Activated CD4-positive, CD25-positive, alpha-beta regulatory T cell treated with anti-CD3 and anti-CD28 coated beads, Interleukin-2, amount 50 U/mL, for 72 hours (primary cell): ENCODE data around the gene SMIM22.
"Not testable (repeated sequence)": the region's sequence is repeated elsewhere in the genome, so short reads cannot be mapped to it uniquely, and the experiment has no call there.

Source experiments
- DNase-seq: peaks from one replicate; pipeline ENCODE4 v3.0.0; 2021

The SMIM22 gene

DNA sequence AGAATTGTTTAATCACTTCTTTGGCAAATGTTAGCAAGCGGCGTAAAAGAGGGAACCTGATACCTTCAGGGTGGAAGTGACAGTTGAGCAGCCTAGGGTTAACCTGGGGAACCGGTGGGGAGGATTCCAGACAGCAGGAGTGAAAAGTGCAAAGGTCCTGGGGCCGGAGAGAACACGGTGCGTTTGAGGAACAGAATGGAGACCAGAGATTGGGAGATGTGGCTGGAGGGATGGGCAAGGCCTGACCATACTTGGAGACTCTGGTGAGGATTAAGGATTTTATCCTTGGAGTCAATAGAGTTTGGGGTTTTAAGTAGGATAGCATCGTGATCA is 25.9 kb upstream of the SMIM22 start:
- DNase-seq: no peak

GRCh38 chr16:4771646-4772045 is 23.5 kb upstream of the SMIM22 start:
- no peak for DNase-seq

- no peak for DNase-seq
These were observed 22.8 kb upstream of the SMIM22 start for GRCh38 chr16:4772351-4772750.

DNA sequence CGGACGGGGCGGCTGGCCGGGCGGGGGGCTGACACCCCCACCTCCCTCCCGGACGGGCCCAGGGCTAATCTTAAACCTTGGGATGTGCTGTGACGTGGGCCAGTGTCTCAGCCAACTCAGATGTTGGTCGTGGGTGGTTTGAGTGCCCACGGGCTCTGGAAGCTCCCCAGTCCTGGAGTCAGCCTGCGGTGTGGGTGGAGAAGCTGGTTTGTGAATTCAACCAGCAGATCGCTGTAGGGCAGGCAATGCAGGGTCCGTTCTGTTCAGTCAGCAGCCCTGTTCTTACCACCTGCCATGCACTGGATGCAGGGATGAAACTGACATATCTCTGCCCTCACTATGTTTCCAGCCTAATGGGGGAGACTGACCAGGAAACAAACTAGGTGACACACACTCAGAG is 20.2 kb upstream of the SMIM22 start:
- DNase-seq: no peak

DNA sequence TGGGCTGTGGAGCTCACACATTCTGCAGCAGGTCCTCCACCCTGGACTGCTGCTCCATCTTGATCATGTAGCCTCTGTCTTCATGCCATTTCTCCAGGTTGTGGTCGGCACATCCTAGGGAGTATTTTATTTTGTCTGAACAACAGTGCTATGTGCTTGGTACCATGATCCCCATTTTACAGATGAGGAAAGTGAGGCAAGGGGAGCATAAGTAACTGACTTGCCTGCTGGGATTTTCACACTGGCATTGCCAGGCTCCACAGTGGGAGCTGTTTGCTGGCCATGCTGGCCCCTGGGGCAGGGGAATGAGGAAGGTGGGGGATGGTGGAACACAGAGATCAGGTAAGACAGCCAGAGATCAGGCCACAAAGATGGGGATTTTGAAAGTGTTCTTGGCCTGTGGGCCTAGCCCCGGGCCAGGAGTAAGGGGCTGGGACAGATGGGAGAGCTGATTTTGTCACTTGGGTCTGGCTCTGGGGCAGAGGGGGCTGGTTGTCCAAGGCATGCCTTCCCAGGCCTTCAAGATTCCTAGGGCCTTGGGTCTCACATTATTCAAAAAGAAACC is 18.9 kb upstream of the SMIM22 start:
- no peak for DNase-seq

- no peak for DNase-seq
These were observed 17.7 kb upstream of the SMIM22 start for GRCh38 chr16:4777339-4778049.

DNA sequence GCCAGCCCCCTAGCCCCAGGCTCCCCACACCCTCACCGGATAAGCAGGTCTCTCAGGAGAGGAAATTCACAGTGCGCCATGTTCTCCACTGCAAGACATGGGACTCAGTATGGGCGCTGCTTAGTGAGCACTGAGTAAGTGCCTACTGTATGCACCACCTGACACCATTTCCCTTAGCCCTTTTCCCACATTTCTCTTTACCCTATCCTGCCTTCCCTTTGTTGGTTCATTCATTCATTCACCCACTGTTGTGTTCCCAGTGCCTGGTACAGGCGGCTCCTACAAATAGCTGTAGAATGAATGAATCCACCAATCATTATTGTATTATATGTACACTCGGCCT is 17.1 kb upstream of the SMIM22 start:
- no peak for DNase-seq

DNA sequence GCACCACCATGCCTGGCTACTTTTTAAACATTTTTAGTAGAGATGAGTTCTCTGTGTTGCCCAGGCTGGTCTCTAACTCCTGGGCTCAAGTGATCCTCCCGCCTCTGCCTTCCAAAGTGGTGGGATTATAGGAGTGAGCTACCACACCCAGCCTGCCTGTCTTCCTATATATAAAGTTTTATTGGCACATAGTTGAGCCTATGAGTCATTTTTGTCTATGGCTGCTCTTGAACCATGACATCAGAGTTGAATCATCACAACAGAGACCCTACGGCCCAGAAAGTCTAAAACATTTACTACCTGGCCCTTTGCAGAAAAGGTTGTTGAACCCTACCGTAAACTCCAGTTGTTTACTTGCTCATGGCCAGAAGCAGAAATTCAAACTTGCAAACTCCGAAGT is 14.9 kb upstream of the SMIM22 start:
- no peak for DNase-seq

DNA sequence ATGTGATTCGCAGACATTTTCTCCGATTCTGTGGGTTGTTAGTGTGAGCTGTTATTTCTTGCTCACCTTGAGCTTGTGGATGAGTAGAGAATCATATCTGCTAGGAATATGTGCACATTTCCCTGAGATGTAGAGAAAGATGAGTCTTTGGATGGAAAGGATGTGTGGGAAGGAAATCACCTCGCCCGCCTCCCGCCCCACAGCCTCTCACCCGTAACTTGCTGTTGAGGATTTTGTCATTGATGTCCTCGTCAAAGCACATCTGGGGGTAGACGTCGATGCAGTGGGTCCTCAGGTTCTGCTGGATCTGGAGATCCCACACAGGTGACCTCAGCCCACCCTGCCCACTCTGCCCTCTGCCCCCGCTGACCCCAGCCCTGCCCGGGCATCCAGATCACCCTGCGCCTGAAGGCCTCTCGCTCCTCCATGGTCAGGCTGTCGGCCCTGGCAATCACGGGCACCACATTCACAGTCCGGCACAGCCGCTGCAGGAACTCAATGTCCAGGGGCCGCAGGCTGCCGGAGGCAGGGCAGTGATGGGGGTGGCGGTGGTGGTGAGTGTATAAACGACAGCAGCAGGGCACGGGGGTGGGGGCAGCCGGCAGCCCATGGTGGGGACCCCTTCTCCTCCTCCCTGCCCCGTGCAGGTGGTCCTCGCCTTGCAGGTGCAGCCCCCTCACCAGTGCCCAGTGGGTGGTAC is 11.8 kb upstream of the SMIM22 start:
- no peak for DNase-seq

GRCh38 chr16:4783951-4784336 is 11.2 kb upstream of the SMIM22 start:
- DNase-seq: no peak

GRCh38 chr16:4784444-4784987 is 10.7 kb upstream of the SMIM22 start:
- DNase-seq: not testable (repeated sequence)

- DNase-seq: no peak
These were observed 9.3 kb upstream of the SMIM22 start for GRCh38 chr16:4785758-4786433.

GRCh38 chr16:4787068-4787467 is 8.1 kb upstream of the SMIM22 start:
- no peak for DNase-seq

GRCh38 chr16:4787627-4788482 is 7.3 kb upstream of the SMIM22 start, which contains the start of gene SEPTIN12:
SEPTIN12 (minus strand) TSS chr16:4788345; CDS start chr16:4787645, 700 bp downstream.
- no peak for DNase-seq

DNA sequence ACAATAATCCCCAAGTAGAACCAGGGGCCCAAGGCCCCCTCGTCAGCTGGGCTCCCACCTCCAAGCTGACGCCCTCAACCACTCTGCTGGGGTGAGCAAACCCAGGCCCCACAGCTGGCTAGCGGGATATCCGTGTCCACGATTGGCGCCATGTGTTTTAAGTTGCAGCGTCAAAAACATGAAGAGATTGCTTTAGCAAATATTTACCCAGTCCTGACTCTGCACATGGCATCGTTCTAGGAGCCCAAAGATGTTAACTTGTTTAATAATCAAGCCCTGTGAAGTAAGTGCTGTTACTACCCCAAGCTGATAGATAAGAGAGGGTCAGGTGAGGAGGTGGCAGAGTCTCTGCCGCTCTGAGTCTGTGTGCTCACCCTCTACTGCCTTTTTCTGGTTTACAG is 6.7 kb upstream of the SMIM22 start:
- no peak for DNase-seq

GRCh38 chr16:4788910-4789309 is 6.3 kb upstream of the SMIM22 start:
- no peak for DNase-seq

GRCh38 chr16:4790261-4790660 is 4.9 kb upstream of the SMIM22 start:
- DNase-seq: no peak

DNA sequence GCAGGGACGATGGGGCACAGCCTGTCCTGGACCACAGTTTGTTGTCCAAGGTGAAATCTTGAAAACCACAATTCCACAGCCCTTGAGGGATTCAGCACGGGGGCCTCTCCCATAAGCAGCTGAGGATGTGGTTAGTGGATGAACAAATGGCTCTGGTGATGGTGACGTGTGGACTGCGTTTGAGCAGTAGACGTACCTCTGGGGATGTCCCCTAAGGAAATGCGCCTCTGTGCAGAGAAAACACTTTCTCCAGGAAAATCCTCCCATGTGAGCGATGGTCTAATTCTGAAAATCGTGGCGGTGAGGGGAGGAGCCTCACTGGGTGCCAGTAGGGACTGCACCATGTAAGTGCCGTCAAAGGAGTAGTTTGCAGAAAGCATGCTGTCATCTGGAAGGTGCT is 4.3 kb upstream of the SMIM22 start:
- DNase-seq: no peak

DNA sequence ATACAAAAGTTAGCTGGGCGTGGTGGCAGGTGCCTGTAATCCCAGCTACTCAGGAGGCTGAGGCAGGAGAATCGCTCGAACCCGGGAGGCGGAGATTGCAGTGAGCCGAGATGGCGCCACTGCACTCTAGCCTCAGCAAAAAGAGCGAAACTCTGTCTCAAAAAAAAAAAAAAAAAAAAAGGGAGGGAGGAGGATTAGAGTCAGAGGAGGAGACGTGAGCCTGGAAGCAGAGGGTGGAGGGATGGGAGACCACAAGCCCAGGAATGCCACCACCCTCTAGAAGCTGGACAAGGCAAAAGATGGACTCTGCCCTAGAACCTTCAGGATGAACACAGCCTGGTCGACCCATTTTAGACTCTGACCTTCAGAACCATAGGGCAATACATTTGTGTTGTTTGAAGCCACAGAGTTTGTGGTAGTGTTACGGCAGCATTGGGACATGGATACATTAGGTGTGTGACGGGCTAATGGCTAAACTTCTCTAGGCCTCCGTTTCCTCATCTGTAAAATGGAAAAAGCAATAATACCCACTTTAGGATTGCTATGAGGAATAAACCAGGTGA is 2.1 kb upstream of the SMIM22 start:
- DNase-seq: no peak

DNA sequence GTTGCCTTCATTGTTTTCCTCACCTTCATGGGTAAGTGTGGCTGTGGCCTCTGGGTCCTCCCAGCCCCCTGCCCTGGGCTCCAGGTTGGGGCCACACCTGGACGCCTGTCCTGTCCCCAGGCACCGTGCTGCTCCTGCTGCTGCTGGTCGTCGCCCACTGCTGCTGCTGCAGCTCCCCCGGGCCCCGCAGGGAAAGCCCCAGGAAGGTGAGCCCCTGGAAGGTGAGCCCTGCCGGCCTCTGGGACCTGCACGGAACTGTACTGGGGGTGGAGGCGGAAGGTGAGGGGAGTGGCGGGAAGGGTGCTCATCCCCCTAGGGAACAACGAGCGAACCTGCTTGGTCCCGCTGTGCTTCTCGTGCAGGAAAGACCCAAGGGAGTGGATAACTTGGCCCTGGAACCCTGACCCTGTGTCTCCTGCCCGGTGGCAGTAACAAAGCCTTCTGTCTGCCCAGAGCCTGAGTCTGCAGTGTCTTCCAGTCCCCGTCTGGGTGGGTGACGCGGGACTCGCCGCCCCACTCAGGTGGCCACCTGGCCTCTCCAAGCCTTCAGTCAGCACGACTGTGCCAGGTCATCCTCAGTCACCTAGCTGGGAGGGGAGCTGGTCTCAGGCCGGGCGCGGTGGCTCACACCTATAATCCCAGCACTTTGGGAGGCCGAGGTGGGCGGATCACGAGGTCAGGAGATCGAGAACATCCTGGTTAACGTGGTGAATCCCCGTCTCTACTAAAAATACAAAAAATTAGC is 831 bp downstream of the SMIM22 start:
- no peak for DNase-seq

DNA sequence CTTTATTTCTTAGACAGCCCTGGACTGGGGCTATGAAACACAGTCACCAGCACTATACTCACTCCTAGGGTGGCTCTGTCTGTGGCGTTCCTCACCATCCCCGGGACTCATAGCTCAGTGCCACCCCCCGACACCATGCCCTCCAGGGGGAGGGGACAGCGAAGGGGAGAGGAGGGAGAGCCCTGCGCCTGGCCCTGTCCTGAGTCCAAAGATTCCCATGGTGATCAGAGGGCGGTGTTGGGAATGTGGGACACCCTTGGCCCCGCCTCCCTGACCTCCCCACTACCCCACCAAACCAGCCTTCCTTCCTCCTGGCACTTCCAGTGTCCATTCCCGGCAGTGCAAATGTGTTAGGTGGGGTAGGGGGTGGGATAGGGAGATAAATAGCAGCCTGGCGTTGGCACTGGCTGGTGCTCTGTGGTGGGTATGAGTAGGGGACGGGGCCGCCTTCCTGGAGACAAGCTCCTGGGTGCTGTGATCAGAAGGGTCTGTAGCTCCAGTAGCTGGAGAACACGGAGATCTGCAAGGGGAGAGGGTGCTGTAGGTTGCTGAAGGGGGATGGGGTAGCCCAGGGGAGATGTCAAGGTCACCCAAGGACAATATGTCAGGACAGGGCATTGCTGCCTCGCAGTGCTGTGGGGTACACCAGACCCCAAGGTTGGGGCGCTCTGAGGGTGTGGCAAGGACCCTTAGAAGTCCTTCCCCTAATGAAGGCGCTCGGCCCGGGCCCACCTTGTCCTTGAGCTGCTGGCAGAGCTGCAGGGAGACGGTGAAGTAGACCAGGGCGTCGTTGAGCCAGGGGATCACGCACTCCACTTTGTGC is 2.0 kb downstream of the SMIM22 start:
- no peak for DNase-seq
